Prostate gland (tissue), 2 donors: ENCODE data around the gene GPR155.

Source experiments
- POLR2A ChIP-seq: fragments of 450-650 bp; IDR thresholded peaks from one replicate; pipeline ENCODE4 v1.6.1; 2016; ENCODE audit warnings: antibody characterized with exemption, mild to moderate bottlenecking
- POLR2AphosphoS5 ChIP-seq: sonication (generic); formaldehyde crosslinking; IDR thresholded peaks from one replicate; pipeline ENCODE4 v1.6.1; 2017; ENCODE audit warnings: antibody characterized with exemption
- TF ChIP-seq, protein P1 (sequence below), 4 experiments: fragments of 200-600 bp in 2 of 4; fragments of 450-650 bp in 2 of 4; sonication (generic) in 2 of 4; IDR thresholded peaks; 1 replicate in 3 of 4; 2 replicates in 1 of 4; pipeline ENCODE4 v1.5.1; 2016 to 2019; ENCODE audit warnings: antibody characterized with exemption in 4 of 4, mild to moderate bottlenecking in 2 of 4, moderate library complexity in 2 of 4

DNA sequence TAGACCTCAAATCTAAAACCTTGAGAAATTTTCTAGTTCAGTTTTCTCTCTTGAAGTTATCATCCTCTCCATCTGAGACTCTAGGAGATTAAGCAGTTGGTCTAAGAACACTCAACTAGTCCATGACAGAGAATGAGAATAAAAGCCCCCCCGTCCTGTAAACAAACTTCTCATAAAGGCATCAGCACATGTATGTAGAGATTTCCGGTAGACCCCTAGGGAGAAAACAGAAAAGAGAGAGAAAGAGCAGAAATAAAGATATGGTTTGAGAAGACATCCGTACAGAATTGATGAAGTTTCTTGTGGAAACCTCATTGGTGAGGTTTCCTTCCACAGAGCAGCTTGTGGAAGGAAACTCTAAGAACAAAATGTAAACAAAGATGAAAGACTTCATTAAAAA, 3.2 kb upstream of the GPR155 start:
- TF ChIP-seq POLR2A (no peak), POLR2AphosphoS5 (no peak)
- TF ChIP-seq, protein P1, sequence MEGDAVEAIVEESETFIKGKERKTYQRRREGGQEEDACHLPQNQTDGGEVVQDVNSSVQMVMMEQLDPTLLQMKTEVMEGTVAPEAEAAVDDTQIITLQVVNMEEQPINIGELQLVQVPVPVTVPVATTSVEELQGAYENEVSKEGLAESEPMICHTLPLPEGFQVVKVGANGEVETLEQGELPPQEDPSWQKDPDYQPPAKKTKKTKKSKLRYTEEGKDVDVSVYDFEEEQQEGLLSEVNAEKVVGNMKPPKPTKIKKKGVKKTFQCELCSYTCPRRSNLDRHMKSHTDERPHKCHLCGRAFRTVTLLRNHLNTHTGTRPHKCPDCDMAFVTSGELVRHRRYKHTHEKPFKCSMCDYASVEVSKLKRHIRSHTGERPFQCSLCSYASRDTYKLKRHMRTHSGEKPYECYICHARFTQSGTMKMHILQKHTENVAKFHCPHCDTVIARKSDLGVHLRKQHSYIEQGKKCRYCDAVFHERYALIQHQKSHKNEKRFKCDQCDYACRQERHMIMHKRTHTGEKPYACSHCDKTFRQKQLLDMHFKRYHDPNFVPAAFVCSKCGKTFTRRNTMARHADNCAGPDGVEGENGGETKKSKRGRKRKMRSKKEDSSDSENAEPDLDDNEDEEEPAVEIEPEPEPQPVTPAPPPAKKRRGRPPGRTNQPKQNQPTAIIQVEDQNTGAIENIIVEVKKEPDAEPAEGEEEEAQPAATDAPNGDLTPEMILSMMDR (IDR thresholded peaks at IDR 0.05), result no peak
